OCI-M2 (cell line): ENCODE results near the gene CYP24A1.

Experiments
- DNase-seq: peaks from one replicate; lab custom pipeline; 2025; ENCODE audit not compliant: unreplicated experiment; lab: John Stamatoyannopoulos, UW

The CYP24A1 gene

GRCh38 chr20:54158226-54158625 is 15.6 kb downstream of the CYP24A1 start:
- no peak for DNase-seq

- no peak for DNase-seq
Measured at GRCh38 chr20:54156981-54157835, 16.6 kb downstream of the CYP24A1 start.

GRCh38 chr20:54156522-54156921 is 17.3 kb downstream of the CYP24A1 start:
- DNase-seq, result no peak

GRCh38 chr20:54155736-54156317 is 18.0 kb downstream of the CYP24A1 start:
- no peak for DNase-seq

- DNase-seq, result no peak
Measured at GRCh38 chr20:54154439-54154838, 19.3 kb downstream of the CYP24A1 start.

- DNase-seq, result no peak
Measured at GRCh38 chr20:54153847-54154246, 19.9 kb downstream of the CYP24A1 start.

- no peak for DNase-seq
Measured at GRCh38 chr20:54153041-54153327, 20.8 kb downstream of the CYP24A1 start.

- DNase-seq, result no peak
Measured at GRCh38 chr20:54152227-54153040, 21.4 kb downstream of the CYP24A1 start.

GRCh38 chr20:54151511-54152226 is 22.1 kb downstream of the CYP24A1 start:
- DNase-seq, result no peak

GRCh38 chr20:54151075-54151439 is 22.7 kb downstream of the CYP24A1 start:
- DNase-seq, result no peak

GRCh38 chr20:54149765-54150264 is 24.0 kb downstream of the CYP24A1 start:
- no peak for DNase-seq

GRCh38 chr20:54148947-54149764 is 24.6 kb downstream of the CYP24A1 start:
- no peak for DNase-seq

GRCh38 chr20:54146672-54147071 is 27.1 kb downstream of the CYP24A1 start:
- no peak for DNase-seq

- DNase-seq, result no peak
Measured at GRCh38 chr20:54144847-54145414, 28.9 kb downstream of the CYP24A1 start.

- DNase-seq, result no peak
Measured at GRCh38 chr20:54140927-54141566, 32.7 kb downstream of the CYP24A1 start.

GRCh38 chr20:54140486-54140885 is 33.3 kb downstream of the CYP24A1 start:
- no peak for DNase-seq

- DNase-seq, result no peak
Measured at GRCh38 chr20:54140067-54140466, 33.7 kb downstream of the CYP24A1 start.

GRCh38 chr20:54139188-54139587 is 34.6 kb downstream of the CYP24A1 start:
- DNase-seq, result no peak

GRCh38 chr20:54138427-54138826 is 35.4 kb downstream of the CYP24A1 start:
- DNase-seq, result no peak

- no peak for DNase-seq
Measured at GRCh38 chr20:54137115-54137514, 36.7 kb downstream of the CYP24A1 start.
